WTC11 (cell line): ENCODE results near the gene SPDL1.

ENCODE experiments used
- CTCF ChIP-seq: fragments of 200-600 bp; IDR thresholded peaks from 2 replicates; pipeline ENCODE4 v1.8.0; 2022; ENCODE audit warnings: antibody characterized with exemption
- USF1 ChIP-seq: sonication (generic); formaldehyde crosslinking; IDR thresholded peaks from 2 replicates; pipeline ENCODE4 v1.8.0; 2022; ENCODE audit warnings: mild to moderate bottlenecking, missing genetic modification reagents
- USF2 ChIP-seq: sonication (generic); formaldehyde crosslinking; IDR thresholded peaks from 2 replicates; pipeline ENCODE4 v1.8.1; 2023; ENCODE audit warnings: mild to moderate bottlenecking, missing genetic modification reagents, moderate library complexity
- ZBTB21 ChIP-seq: sonication (generic); formaldehyde crosslinking; IDR thresholded peaks from 2 replicates; pipeline ENCODE4 v1.8.1; 2023; ENCODE audit warnings: mild to moderate bottlenecking, missing genetic modification reagents, borderline replicate concordance
- ZNF425 ChIP-seq: fragments of 250-450 bp; sonication (Bioruptor Pico); conservative IDR thresholded peaks from 2 replicates; pipeline ENCODE4 v1.9.0; 2021; ENCODE audit warnings: mild to moderate bottlenecking

GRCh38 chr5:169632946-169633345 is 49.4 kb downstream of the SPDL1 start:
- TF ChIP-seq CTCF (no peak), ZBTB21 (CRISPR knock-in tag) (no peak), ZNF425 (CRISPR knock-in tag) (no peak), USF1 (CRISPR knock-in tag) (no peak), USF2 (no peak)
